Fibroblast of skin of scalp (primary cell): ENCODE data around the gene DAPL1.
A peak's percentile ranks its signal among the peaks of the same experiment; 100 is the strongest.
"Not testable (repeated sequence)": the region's sequence is repeated elsewhere in the genome, so short reads cannot be mapped to it uniquely, and the experiment has no call there.

ENCODE experiments used
- DNase-seq: peaks from one replicate; pipeline ENCODE4 v3.0.0-alpha.2; 2013

The DAPL1 gene

GRCh38 chr2:158823486-158824237 is 28.5 kb downstream of the DAPL1 start:
- DNase-seq = no peak

- DNase-seq = no peak
These were observed 29.9 kb downstream of the DAPL1 start for GRCh38 chr2:158825021-158825420.

- DNase-seq = no peak
These were observed 31.8 kb downstream of the DAPL1 start for GRCh38 chr2:158826965-158827364.

- DNase-seq = peak; percentile 87
These were observed 33.5 kb downstream of the DAPL1 start for GRCh38 chr2:158828378-158829164.

GRCh38 chr2:158829167-158829566 is 34.0 kb downstream of the DAPL1 start:
- DNase-seq = no peak

GRCh38 chr2:158830201-158830600 is 35.1 kb downstream of the DAPL1 start:
- no peak for DNase-seq

- no peak for DNase-seq
These were observed 40.3 kb downstream of the DAPL1 start for GRCh38 chr2:158835431-158835830.

- DNase-seq = peak; percentile 25
These were observed 42.5 kb downstream of the DAPL1 start for GRCh38 chr2:158837645-158838044.

GRCh38 chr2:158841850-158842249 is 46.7 kb downstream of the DAPL1 start:
- peak; percentile 94 for DNase-seq

- DNase-seq = no peak
These were observed 50.3 kb downstream of the DAPL1 start for GRCh38 chr2:158845444-158845843.

GRCh38 chr2:158845859-158846258 is 50.7 kb downstream of the DAPL1 start:
- peak; percentile 52 for DNase-seq

GRCh38 chr2:158847526-158847925 is 52.4 kb downstream of the DAPL1 start:
- not testable (repeated sequence) for DNase-seq

GRCh38 chr2:158848031-158848970 is 53.2 kb downstream of the DAPL1 start:
- DNase-seq = not testable (repeated sequence)

- DNase-seq = peak; percentile 64
These were observed 65.1 kb downstream of the DAPL1 start for GRCh38 chr2:158860179-158860578.

- DNase-seq = not testable (repeated sequence)
These were observed 66.5 kb downstream of the DAPL1 start for GRCh38 chr2:158861626-158862025.

GRCh38 chr2:158865469-158865868 is 70.4 kb downstream of the DAPL1 start:
- not testable (repeated sequence) for DNase-seq
